ENCODE data around the gene RHBDF2. TPM values are rescaled to one million over a fixed set of nuclear protein-coding genes. Genes with fewer than 3 reads are reported as not detected.

Gene RHBDF2
- total RNA-seq, 1 donor from 2014 or later: 17.5 TPM

GRCh38 chr17:76461765-76462555, 39.3 kb downstream of the RHBDF2 start:
- TF ChIP-seq CTCF (IDR thresholded peaks at IDR 0.05): no peak
- Mint-ChIP-seq H3K4me3 (ENCODE audit: unreplicated experiment) (no peak overlapping the region), H3K4me1 (ENCODE audit: unreplicated experiment) (peaks cover 4% of the 10 kb centered on the region), H3K27me3 (ENCODE audit: unreplicated experiment) (no peaks in the 10 kb centered on the region), H3K36me3 (ENCODE audit: unreplicated experiment) (no peaks in the 10 kb centered on the region), H3K9me3 (ENCODE audit: unreplicated experiment) (no peaks in the 10 kb centered on the region), H3K27ac (ENCODE audit: unreplicated experiment) (no peak overlapping the region)
- DNase-seq (ENCODE audit: extremely low spot score, unreplicated experiment): no peak

- Mint-ChIP-seq H3K36me3 (ENCODE audit: unreplicated experiment) (no peaks in the 10 kb centered on the region), H3K27ac (ENCODE audit: unreplicated experiment) (no peak overlapping the region), H3K4me1 (ENCODE audit: unreplicated experiment) (no peaks in the 10 kb centered on the region), H3K27me3 (ENCODE audit: unreplicated experiment) (no peaks in the 10 kb centered on the region), H3K9me3 (ENCODE audit: unreplicated experiment) (no peaks in the 10 kb centered on the region), H3K4me3 (ENCODE audit: unreplicated experiment) (no peak overlapping the region)
- no peak for TF ChIP-seq CTCF (IDR thresholded peaks at IDR 0.05)
- no peak for DNase-seq (ENCODE audit: extremely low spot score, unreplicated experiment)
Observed at GRCh38 chr17:76459674-76460073, 41.5 kb downstream of the RHBDF2 start.

GRCh38 chr17:76458580-76459490, 42.4 kb downstream of the RHBDF2 start:
- Mint-ChIP-seq H3K27me3 (ENCODE audit: unreplicated experiment) (no peaks in the 10 kb centered on the region), H3K36me3 (ENCODE audit: unreplicated experiment) (no peaks in the 10 kb centered on the region), H3K27ac (ENCODE audit: unreplicated experiment) (no peak overlapping the region), H3K4me1 (ENCODE audit: unreplicated experiment) (no peaks in the 10 kb centered on the region), H3K9me3 (ENCODE audit: unreplicated experiment) (no peaks in the 10 kb centered on the region), H3K4me3 (ENCODE audit: unreplicated experiment) (no peak overlapping the region)
- TF ChIP-seq CTCF (IDR thresholded peaks at IDR 0.05): peak; percentile 58
- no peak for DNase-seq (ENCODE audit: extremely low spot score, unreplicated experiment)

GRCh38 chr17:76453431-76453743, 47.8 kb downstream of the RHBDF2 start:
- Mint-ChIP-seq H3K27ac (ENCODE audit: unreplicated experiment) (peak overlapping the region; percentile 81), H3K4me3 (ENCODE audit: unreplicated experiment) (peak overlapping the region; percentile 59), H3K27me3 (ENCODE audit: unreplicated experiment) (no peaks in the 10 kb centered on the region), H3K9me3 (ENCODE audit: unreplicated experiment) (no peaks in the 10 kb centered on the region), H3K4me1 (ENCODE audit: unreplicated experiment) (peaks cover 28% of the 10 kb centered on the region), H3K36me3 (ENCODE audit: unreplicated experiment) (no peaks in the 10 kb centered on the region)
- no peak for DNase-seq (ENCODE audit: extremely low spot score, unreplicated experiment)
- TF ChIP-seq CTCF (IDR thresholded peaks at IDR 0.05): no peak
